ENCODE data around the gene SUGCT.

- no peak for TF ChIP-seq POLR2A (IDR thresholded peaks at IDR 0.05; ENCODE audit: low read depth)
- no peak for TF ChIP-seq EP300 (IDR thresholded peaks at IDR 0.05)
Measured at GRCh38 chr7:40354711-40355110, 219.9 kb downstream of the SUGCT start.

All from esophagus muscularis mucosa (tissue), 2 donors.